Calu3 (cell line): ENCODE data around the gene MORN4. TPM values are rescaled to one million over a fixed set of nuclear protein-coding genes. Genes with fewer than 3 reads are reported as not detected.

ENCODE experiments used
- BruUV-seq: library from RNA; stranded (reverse); fragments of 400-500 nt; replicated peaks from 2 replicates; lab custom pipeline; 2021; lab: Mats Ljungman, UMichigan
- CTCF ChIA-PET: fragments of 300-600 bp; sonication (Branson Sonifier 250); formaldehyde crosslinking; loops from one replicate; lab custom pipeline; 2022; ENCODE audit warnings: antibody characterized with exemption; lab: Charles Lee
- DNase-seq: peaks from one replicate; pipeline ENCODE4 v3.0.0; 2022
- H3K27ac Mint-ChIP-seq: one replicate; pipeline ENCODE4 v1.8.0; 2022; ENCODE audit warnings: mixed read lengths; ENCODE audit not compliant: unreplicated experiment
- H3K27me3 Mint-ChIP-seq: one replicate; pipeline ENCODE4 v1.8.0; 2022; ENCODE audit warnings: mixed read lengths; ENCODE audit not compliant: unreplicated experiment
- H3K36me3 Mint-ChIP-seq: one replicate; pipeline ENCODE4 v1.8.0; 2022; ENCODE audit warnings: mild to moderate bottlenecking, moderate library complexity, mixed read lengths; ENCODE audit not compliant: insufficient read depth, unreplicated experiment
- H3K4me1 Mint-ChIP-seq: one replicate; pipeline ENCODE4 v1.8.0; 2022; ENCODE audit warnings: mild to moderate bottlenecking, low read depth, mixed read lengths; ENCODE audit not compliant: unreplicated experiment
- H3K4me3 Mint-ChIP-seq: one replicate; pipeline ENCODE4 v1.8.0; 2022; ENCODE audit warnings: mild to moderate bottlenecking, low read depth, moderate library complexity, mixed read lengths; ENCODE audit not compliant: unreplicated experiment
- H3K9me3 Mint-ChIP-seq: one replicate; pipeline ENCODE4 v1.8.0; 2022; ENCODE audit warnings: low read depth, mixed read lengths; ENCODE audit not compliant: unreplicated experiment
- intact Hi-C: fragments of 100-400 bp; cut with micrococcal nuclease; formaldehyde crosslinking; loops from one replicate; pipeline ENCODE4 v1.10.0; 2022; ENCODE audit not compliant: unreplicated experiment
- total RNA-seq: library from RNA; stranded (reverse); gene quantifications from 2 replicates; pipeline ENCODE4 v1.2.3, GENCODE V29; 2022
- TF ChIP-seq, protein P1 (sequence below): fragments of 200-600 bp; IDR thresholded peaks from one replicate; pipeline ENCODE4 v1.8.0; 2022; ENCODE audit warnings: antibody characterized with exemption; ENCODE audit not compliant: unreplicated experiment

Gene MORN4
- total RNA-seq, 1 experiment from 2014 or later = 6.2 TPM

DNA sequence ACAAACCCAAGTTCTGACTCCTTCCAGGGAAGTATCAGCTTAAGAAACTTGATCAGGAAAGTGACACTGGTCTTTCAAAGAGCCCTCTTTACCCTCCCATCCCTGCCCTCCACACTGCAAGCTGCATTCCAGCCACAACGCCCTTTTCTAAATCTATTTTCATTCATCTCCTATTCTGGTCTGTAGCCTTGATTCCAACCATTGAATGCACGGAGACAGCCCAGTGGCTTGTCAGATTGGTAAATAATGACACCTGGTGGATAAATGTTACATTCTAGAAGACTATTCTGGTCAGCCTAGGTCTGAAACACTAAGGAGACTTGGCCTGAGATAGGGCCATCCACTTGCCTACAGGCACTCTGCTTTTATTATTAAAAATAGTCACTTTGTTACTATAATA, 20.9 kb downstream of the MORN4 start:
- BruUV-seq = no TSS peak
- Mint-ChIP-seq H3K9me3 (no peaks in the 10 kb centered on the region), H3K4me3 (no peak overlapping the region), H3K27ac (no peak overlapping the region), H3K27me3 (no peaks in the 10 kb centered on the region), H3K4me1 (no peaks in the 10 kb centered on the region), H3K36me3 (peaks cover 9% of the 10 kb centered on the region)
- CTCF ChIA-PET = interaction anchor here (0.7 to 1.6 kb wide), 6 partner anchors 16 to 148 kb away, joined by 3 to 7 read pairs (median 4); partner anchors contain the start of genes ANKRD2 and HOGA1
- intact Hi-C loops = loop anchor here (1.0 to 2.0 kb wide), 3 partner anchors 40 to 149 kb away; partner anchors contain the start of gene ANKRD2
- TF ChIP-seq, protein P1, sequence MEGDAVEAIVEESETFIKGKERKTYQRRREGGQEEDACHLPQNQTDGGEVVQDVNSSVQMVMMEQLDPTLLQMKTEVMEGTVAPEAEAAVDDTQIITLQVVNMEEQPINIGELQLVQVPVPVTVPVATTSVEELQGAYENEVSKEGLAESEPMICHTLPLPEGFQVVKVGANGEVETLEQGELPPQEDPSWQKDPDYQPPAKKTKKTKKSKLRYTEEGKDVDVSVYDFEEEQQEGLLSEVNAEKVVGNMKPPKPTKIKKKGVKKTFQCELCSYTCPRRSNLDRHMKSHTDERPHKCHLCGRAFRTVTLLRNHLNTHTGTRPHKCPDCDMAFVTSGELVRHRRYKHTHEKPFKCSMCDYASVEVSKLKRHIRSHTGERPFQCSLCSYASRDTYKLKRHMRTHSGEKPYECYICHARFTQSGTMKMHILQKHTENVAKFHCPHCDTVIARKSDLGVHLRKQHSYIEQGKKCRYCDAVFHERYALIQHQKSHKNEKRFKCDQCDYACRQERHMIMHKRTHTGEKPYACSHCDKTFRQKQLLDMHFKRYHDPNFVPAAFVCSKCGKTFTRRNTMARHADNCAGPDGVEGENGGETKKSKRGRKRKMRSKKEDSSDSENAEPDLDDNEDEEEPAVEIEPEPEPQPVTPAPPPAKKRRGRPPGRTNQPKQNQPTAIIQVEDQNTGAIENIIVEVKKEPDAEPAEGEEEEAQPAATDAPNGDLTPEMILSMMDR = no peak
- DNase-seq = peak; percentile 17

DNA sequence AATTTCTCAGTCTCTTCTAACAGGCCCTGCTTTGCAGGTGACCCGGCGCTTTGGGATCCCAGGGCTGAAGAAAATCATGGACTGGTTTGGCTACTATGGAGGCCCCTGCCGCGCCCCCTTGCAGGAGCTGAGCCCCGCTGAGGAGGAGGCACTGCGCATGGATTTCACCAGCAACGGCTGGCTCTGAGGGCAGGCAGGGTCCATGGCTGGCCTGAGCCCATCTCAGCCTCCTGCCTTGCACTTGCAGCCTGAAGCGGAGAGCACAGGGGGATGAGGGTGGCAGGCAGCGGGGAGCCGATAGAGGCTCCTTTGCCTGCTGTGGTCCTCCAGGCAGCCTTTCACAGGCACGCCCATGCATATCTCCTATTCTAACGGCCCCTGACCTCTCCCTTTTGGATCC, 21.8 kb downstream of the MORN4 start:
- CTCF ChIA-PET = interaction anchor here (0.8 to 1.6 kb wide), 3 partner anchors 15 to 77 kb away, joined by 3 to 7 read pairs (median 5); partner anchors contain the start of gene ANKRD2
- Mint-ChIP-seq H3K27me3 (no peaks in the 10 kb centered on the region), H3K9me3 (no peaks in the 10 kb centered on the region), H3K36me3 (no peaks in the 10 kb centered on the region), H3K4me1 (no peaks in the 10 kb centered on the region), H3K4me3 (no peak overlapping the region), H3K27ac (no peak overlapping the region)
- no TSS peak for BruUV-seq
- no peak for DNase-seq
- intact Hi-C loops = no loop called here
- TF ChIP-seq, protein P1 = no peak

DNA sequence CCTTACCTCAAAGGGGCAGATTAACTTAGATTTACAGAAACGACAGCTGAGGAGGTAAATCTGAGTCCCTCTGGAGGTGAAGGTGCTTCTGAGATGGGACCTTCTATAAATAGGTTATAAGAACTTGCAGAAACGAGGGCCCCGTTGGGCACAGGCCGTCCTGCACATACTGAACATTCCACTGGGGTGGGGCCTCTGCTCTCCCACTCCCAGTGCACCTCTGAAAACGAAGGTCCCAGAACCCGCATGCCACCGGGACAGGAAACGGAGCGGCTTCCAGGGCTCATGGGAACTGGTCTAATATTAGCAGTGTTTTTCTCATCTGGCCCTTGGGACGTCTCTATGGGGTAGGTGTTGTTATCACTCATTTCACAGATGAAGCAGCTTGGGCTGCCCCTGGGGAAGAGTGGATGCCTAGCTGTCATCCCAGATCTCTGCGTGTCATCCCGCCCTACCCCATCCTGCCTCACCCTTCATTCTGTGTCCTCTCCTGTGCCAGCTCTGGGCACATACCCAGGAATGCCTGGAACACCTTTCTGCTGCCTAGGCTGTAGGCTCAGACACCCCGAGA, 24.2 kb downstream of the MORN4 start:
- no peaks in the 10 kb centered on the region for H3K4me1 Mint-ChIP-seq
- H3K27ac Mint-ChIP-seq = no peak overlapping the region
- H3K36me3 Mint-ChIP-seq = no peaks in the 10 kb centered on the region
- H3K27me3 Mint-ChIP-seq = no peaks in the 10 kb centered on the region
- no peak overlapping the region for H3K4me3 Mint-ChIP-seq
- no peak for DNase-seq
- H3K9me3 Mint-ChIP-seq = no peaks in the 10 kb centered on the region
- TF ChIP-seq, protein P1 = no peak
- CTCF ChIA-PET = no interaction called here
- intact Hi-C loops = no loop called here
- BruUV-seq = no TSS peak

DNA sequence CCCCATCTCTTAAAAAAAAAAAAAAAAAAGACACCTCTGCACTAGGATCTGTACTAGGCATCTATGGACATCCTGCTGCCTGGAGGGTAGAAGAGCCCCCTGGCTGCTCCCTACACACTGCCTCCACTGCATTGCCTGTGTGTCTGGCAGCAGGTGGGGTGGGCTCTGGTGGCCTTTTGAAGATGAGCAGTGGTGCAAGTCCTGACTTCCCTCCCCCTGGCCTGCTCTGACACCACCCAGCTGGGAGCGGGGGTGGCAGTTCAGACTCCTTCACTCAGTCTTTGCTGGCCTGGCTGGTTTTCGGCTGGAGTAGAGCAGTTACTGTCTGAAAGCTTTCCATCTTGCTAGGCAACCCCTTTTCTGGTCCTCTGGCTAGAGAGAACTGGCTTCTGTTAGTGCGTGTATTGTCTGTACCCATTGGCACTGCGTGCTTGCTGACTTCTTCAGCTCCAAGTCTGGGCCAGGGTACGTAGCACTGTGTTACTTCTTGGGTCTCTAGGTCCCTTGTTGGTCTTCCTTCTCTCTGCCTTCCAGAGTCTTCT, 26.1 kb downstream of the MORN4 start:
- intact Hi-C loops = no loop called here
- Mint-ChIP-seq H3K4me1 (no peaks in the 10 kb centered on the region), H3K9me3 (no peaks in the 10 kb centered on the region), H3K27me3 (no peaks in the 10 kb centered on the region), H3K4me3 (no peak overlapping the region), H3K36me3 (no peaks in the 10 kb centered on the region), H3K27ac (no peak overlapping the region)
- CTCF ChIA-PET = no interaction called here
- BruUV-seq = no TSS peak
- TF ChIP-seq, protein P1 = no peak
- DNase-seq = no peak
